GM11168 (cell line): Measurements from ENCODE around the gene CELA2B.

Experiments used
- in situ Hi-C: fragments of 300-500 bp; cut with MboI; formaldehyde crosslinking; loops from one replicate; pipeline ENCODE4 v1.12.0; 2022; ENCODE audit warnings: low sequenced_read_pairs; ENCODE audit not compliant: unreplicated experiment

Gene CELA2B

DNA sequence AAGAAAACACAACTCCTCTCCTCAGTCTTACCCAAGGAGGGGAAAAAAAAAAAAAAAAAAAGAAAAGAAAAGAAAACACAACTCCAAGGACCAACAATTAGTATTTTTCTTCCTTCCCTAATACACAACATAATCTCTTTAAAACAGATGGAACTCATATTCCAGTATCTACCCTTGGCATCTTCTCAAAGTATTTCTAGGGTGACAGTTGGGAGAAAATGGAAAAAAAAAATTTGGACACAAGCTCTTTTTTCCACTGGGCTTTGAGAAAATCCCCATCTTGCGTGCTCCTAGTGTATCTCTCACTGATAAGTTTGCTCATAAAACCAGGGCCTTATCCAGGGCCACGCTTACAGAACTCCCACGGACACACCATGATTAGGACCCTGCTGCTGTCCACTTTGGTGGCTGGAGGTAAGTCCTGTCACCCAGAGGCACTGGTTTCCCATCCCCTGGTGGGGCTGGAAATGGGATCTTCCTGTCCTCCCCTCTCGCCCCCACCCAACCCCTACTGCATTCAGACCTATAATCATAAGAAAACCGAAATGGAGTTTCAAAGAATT lies at the start of gene CELA2B:
Gene CELA2B, plus strand, starts transcription at position 353 of the 563 bp plus-strand sequence. Its CDS starts 22 bp downstream, at position 375.
- in situ Hi-C loops, result no loop called here

DNA sequence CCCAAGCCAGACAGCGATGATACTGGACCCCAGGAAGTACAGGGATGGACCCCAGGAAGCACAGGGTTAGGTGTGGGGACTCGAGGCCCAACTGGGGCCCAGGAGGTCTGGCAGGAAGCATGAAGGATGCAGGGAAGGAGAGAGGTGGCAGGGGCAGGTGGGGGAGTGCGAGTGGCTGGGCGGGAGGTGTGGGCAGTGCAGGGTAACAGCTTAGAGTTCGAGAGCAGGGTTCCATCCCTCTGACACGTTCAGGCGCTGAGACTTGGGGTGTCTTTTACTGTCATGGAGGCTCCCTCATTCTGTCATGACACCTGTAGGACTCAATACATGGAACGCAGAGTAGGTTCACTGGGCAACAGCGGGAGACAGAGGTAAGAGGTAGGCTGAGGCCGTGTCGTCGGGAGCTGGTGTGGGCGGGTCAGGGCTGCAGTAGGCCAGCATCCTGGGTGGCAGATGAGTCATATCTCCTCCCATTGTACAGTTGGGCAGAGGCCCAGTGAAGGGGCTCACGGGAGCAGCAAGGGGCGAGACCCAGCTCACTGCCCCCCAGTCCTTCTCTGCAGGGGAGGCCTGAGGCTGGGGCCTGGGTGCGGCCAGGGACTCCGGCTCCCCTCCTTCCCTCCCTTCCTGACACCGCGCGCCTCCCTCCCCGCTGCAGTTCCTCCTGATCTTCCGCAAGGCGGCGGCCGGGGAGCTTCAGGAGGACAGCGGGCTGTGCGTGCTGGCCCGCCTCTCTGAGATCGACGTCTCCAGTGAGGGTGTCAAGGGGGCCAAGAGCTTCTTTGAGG lies 49.2 kb upstream of the CELA2B start:
- in situ Hi-C loops, result loop anchor here (5.0 to 25.0 kb wide), 2 partner anchors 99 to 289 kb away; no protein-coding TSS in a partner anchor

DNA sequence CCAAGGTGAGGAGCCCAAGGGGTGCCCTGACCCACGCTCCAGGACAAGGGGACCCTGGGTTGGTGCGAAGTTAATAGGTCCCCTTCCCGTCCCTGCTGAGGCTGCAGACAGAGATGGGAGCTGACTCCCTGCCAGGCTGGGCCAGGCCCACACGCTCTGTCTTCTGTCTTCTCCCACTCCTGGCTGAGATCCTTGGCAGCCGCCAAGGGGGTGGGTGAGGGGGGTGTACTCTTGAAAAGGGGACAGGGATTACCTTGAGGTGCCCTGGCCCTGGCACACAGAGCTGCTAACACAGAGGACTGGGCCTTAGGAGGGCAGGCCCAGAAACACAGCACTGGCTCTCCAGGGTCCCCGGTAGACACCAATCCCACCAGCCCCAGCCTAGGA lies 48.6 kb upstream of the CELA2B start:
- in situ Hi-C loops, result loop anchor here (5.0 to 25.0 kb wide), 2 partner anchors 100 to 290 kb away; no protein-coding TSS in a partner anchor

DNA sequence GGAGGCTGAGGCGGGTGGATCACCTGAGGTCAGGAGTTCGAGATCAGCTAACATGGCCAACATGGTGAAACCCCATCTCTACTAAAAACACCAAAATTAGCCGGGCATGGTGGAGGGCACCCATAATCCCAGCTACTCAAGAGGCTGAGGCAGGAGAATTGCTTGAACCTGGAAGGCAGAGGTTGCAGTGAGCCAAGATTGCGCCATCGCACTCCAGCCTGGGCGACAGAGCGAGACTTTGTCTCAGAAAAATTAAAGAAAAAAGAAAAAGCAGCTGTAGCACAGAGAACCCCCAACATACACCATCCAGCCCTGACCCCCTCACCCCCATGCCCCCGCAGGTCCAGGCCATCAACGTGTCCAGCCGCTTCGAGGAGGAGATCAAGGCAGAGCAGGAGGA lies 47.7 kb upstream of the CELA2B start:
- in situ Hi-C loops, result loop anchor here (5.0 to 25.0 kb wide), 2 partner anchors 101 to 291 kb away; no protein-coding TSS in a partner anchor

DNA sequence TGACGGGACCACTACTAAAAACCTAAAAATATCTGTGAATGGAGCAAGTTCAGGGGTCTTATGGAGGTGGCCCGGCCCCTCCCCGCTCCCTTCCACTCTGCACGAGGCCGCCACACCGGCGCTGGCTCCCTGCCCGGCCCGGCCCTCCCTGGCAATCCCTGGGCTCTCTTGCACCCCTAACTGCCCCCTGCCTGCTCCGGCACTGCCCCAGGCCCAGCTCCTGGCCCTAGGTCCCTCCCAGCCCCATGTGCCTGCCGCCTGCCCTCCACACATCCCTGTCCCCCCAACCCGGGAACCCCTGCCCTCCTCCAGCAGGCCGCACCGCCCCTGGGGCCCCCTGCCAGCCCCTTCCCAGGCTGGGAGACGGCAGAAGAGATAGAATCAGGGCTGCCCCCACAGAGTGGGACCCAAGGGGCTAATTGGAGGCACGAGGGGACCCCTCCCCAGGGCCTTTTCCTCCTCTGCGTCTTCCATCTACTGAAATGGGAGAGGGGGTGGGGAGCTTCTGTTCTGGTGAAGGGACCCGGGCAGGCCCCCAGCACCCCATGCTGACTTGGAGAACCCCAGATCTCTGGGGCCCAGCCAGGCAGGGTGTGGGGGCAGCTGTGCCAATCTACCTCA lies 47.0 kb upstream of the CELA2B start:
- in situ Hi-C loops, result loop anchor here (5.0 to 25.0 kb wide), 2 partner anchors 102 to 292 kb away; no protein-coding TSS in a partner anchor

DNA sequence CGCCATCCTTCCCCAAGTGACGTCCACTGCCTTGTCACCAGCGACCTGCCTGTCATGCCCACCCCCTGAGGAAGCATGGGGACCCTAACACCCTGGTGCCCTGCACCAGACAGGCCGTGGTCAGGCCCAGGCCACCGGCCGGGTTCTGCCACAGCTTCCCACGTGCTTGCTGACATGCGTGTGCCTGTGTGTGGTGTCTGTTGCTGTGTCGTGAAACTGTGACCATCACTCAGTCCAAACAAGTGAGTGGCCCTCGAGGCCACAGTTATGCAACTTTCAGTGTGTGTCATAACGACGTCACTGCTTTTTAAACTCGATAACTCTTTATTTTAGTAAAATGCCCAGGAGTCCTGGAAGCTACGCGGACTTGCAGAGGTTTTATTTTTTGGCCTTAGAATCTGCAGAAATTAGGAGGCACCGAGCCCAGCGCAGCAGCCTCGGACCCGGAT lies 46.2 kb upstream of the CELA2B start:
- in situ Hi-C loops, result loop anchor here (5.0 to 25.0 kb wide), 2 partner anchors 102 to 292 kb away; no protein-coding TSS in a partner anchor

DNA sequence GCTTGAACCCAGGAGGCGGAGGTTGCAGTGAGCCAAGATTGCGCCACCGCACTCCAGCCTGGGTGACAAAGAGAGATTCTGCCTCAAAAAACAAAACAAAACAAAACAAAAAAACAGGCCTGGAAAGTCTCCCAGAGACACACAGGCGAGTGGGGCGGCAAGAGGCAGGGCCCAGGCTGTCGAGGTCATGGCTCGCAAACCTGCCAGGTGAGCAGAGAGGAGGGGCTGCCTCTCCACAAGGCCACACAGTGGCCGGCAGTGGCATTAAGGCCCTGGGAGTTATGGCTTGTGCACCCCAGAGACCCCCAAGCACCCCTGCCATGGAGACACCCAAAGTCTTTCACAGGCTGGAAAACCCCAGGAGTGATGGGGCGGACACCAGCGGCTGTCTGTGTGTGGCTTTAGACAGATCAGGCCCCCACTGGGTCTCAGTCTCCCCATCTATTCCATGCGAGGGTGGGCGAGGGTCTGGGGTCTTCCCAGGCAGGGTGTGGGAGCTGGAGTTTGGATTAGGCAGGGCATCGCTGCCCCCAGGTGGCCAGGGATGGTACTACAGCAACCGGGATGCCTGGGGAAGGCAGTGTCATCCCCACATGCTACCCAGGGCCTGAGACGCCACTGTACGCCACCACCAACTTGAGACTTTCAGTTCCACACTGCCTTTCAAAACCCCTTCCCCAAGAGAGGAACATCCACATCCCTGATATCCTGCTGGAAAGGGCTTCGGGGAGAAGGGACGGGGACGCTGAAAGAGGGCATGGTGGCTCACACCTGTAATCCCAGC lies 44.9 kb upstream of the CELA2B start:
- in situ Hi-C loops, result loop anchor here (25.0 kb wide), 1 partner anchor 294 kb away; no protein-coding TSS in a partner anchor

DNA sequence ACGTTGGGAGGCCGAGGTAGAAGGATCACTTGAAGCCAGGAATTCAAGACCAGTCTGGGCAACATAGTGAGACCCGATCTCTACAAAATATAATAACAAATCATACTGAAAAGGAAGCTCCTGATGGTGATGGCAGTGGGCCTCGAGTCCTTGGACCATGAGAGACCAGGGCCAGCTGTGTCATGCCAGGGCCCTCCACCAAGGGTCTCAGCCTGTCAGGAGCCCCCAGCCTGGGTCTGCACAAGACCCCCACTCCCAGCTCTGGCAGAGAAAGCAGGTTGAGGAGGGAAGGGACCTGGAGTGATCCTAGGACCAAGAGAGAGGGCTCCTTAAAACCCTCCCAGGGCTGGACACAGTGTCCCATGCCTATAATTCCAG lies 44.3 kb upstream of the CELA2B start:
- in situ Hi-C loops, result loop anchor here (25.0 kb wide), 1 partner anchor 294 kb away; no protein-coding TSS in a partner anchor

DNA sequence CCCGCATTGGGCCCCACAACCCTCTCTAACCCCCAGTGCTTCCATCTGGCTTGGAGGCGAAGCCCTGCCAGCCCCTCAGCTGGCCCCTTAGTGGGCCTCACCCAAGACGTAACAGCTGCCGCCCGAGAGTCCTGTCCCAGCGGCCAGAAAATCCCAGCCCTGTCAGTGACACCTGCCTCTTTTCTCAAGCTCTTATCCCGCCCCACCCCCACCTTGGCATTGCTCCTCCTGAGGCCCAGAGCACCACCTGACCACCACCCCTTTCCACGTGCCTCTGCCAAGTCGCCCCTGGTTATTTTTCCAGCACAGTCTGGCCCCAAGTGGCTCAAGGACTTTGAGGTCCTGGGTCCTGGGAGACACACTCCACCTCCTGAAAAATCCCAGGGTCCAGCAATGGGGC lies 43.6 kb upstream of the CELA2B start:
- in situ Hi-C loops, result loop anchor here (25.0 kb wide), 1 partner anchor 295 kb away; no protein-coding TSS in a partner anchor

DNA sequence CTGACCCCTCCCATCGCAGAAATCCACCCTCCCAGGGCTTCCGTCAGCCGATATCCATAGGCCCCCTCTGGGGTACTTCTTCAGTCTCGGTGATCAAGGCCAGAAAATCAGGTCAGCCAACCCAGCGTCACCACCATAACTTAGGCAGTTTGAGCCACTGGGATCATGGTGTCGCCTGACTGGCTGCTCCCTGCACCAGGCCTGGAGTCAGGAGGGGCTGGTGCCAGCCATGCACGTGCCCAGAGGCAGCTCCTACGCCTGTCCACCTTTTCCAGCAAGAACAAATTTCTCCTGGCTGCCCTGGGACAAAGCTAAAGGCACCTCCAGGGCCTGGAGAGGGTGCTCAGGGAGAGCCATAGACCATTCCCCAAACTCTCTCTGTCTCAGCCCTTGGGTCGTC lies 42.4 kb upstream of the CELA2B start:
- in situ Hi-C loops, result loop anchor here (25.0 kb wide), 1 partner anchor 296 kb away; no protein-coding TSS in a partner anchor

DNA sequence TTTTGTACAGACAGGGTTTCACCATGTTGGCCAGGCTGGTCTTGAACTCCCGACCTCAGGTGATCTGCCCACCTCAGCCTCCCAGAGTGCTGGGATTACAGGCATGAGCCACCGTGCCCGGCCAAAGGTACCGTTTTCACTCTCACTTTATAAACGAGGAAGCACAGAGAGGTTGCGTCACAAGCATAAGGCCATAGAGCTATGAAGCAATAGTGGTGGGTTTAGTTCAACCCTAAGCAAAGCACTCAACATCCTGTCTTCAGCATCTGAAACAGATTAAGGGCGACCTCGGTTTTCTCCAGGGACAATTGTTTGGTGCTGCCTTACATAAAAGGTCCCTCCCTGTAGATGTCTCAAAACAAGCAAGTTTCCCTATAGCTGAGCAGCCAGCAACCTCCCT lies 41.2 kb upstream of the CELA2B start:
- in situ Hi-C loops, result loop anchor here (25.0 kb wide), 1 partner anchor 297 kb away; no protein-coding TSS in a partner anchor

DNA sequence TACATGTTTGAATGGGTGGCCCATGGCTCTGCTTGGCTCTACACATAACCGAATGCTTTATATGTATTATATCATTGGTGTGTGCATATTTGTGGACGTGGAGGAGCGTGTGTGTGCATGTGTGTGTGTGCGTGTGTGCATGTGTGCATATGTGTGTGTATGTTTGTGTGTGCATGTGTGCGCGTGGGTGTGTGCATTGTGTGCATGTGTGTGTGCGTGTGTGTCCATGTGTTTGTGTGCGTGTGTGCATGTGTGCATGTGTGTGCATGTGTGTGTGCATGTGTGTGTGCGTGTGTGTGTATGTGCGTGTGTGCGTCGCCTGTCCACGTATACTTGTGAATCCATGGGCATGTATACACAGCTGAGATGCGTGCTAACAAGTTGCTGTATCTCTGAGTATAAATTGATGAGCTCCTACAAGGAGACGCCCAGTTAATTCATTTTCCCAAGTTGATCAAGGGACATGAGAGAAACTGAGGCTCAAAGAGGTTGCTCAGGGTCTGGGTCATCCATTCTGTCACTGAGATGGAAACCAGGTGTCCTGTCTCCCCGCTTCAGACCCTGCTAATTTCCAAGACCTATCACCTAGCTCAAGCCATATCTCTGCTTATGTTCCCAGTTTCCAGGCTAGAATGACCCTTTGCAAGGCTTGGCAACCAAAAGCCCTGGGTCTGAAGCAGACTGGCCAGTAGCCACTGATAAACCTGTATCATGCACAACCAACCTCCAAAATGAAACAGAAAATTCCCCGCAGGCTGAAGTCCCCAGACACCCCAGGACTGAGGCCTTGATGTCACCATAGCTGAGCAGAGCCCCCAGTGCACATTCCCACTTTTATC lies 40.4 kb upstream of the CELA2B start:
- in situ Hi-C loops, result loop anchor here (25.0 kb wide), 1 partner anchor 298 kb away; no protein-coding TSS in a partner anchor

DNA sequence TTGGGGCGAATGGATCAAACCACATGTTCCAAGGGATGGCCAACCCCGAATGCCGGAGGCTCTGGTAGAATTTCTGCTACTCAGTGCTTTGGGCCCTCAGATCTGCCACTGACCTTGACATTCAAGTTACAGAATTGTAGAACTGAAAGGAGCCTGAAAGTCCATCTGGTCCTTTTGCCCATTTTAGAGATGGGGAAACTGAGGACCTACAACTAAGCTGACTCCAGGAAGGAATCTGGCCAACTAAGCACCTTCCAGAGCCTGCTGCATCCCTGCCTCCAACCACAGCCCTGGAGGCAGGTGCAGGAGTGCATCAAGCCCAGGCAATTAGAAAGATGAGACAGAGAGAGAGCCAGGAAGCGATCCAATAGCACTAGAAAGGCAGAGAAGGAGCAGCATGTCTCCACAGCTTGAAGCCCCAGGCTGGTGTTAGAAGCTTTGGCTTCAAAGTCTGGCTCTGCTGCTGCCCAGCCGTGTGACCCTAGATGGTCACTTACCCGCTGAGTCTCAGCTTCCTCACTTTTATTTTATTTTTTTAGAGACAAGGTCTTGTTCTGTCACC lies 38.9 kb upstream of the CELA2B start:
- in situ Hi-C loops, result loop anchor here (25.0 kb wide), 1 partner anchor 300 kb away; no protein-coding TSS in a partner anchor

DNA sequence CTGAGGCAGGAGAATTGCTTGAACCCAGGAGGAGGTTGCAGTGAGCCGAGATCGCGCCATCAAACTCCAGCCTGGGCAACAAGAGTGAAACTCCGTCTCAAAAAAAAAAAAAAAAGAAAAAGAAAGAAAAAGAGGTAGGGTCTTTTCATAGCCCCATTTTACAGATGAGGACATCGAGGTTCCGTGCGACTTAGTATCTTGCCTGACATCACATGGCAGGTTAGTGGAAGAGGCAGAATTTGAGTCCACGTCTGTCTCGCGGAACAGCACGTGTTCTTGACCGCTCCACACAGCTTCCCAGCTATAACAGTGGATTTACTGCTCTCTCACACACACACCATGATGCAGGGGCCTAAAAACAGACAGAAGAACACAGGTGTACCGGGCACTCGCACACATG lies 36.6 kb upstream of the CELA2B start:
- in situ Hi-C loops, result loop anchor here (25.0 kb wide), 1 partner anchor 302 kb away; no protein-coding TSS in a partner anchor

DNA sequence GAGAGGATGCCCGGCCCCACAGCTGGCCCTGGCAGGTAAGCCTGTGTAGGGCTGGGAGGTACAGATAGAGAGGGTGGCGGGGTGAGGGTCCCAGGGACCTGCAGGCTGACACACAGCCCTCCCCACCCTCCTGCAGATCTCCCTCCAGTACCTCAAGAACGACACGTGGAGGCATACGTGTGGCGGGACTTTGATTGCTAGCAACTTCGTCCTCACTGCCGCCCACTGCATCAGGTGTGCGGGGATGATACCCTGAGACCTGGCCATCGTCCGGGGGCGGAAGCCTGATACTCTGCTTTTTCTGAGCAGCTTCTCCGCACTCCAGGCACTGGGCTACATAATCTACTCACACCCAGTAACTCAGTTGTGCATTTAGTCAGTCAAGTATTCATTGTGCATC lies 35.5 kb upstream of the CELA2B start:
- in situ Hi-C loops, result loop anchor here (25.0 kb wide), 1 partner anchor 303 kb away; no protein-coding TSS in a partner anchor

DNA sequence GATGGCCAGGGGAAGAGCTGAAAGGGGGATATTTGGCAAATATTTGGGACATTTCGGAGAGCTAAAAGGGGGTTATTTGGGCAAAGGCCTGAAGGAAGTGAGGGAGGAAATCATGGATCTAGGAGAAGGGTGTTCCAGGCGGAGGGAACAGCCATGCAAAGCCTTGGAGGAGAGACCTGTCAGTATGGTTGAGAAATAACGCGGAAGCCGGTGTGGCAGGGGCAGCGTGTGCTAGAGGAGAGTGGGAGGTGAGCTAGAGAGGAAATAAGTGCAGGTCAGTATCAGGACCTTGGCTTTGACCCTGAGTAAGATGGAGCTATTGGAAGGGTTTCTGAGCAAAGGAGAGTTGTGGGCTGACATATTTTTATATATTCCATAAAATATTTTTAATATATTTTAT lies 34.7 kb upstream of the CELA2B start:
- in situ Hi-C loops, result loop anchor here (25.0 kb wide), 1 partner anchor 304 kb away; no protein-coding TSS in a partner anchor

DNA sequence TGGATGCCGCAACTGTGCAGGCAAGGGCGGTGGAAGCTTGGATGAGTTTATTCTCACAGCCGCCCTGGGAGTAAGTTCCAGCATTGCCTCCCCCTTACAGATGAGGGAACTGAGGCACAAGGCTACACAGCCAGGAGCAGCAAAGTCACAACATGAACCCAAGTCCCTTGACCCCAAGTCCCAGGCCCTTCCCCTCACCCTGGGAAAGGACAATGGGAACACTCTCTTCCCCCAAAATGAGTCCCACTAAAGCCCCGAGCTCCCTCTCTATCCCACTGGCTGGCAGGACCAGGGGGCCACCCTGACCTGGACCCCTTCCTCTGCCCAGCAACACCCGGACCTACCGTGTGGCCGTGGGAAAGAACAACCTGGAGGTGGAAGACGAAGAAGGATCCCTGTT lies 33.8 kb upstream of the CELA2B start:
- in situ Hi-C loops, result loop anchor here (25.0 kb wide), 1 partner anchor 305 kb away; no protein-coding TSS in a partner anchor

DNA sequence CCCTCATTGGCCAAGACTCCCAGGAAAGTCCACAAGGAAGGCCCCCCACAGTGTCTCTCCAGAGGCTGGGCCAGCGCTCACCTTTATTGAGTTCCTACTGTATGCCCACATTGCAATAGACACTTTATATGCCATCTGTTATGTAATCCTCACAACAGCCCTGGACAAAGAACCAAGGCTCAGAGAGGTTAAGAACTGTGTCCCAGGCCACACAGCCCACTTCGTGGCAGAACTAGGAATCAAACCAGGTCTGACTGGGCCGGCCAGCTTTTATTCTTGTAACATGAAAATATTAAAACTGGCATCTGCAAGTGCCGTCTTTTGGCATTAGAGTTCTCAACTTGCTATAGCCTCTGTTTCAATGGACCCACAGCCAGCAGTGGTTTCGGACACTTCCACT lies 33.1 kb upstream of the CELA2B start:
- in situ Hi-C loops, result loop anchor here (25.0 kb wide), 1 partner anchor 305 kb away; no protein-coding TSS in a partner anchor
